ENCODE measurements around the gene ZNF516.

The ZNF516 gene

DNA sequence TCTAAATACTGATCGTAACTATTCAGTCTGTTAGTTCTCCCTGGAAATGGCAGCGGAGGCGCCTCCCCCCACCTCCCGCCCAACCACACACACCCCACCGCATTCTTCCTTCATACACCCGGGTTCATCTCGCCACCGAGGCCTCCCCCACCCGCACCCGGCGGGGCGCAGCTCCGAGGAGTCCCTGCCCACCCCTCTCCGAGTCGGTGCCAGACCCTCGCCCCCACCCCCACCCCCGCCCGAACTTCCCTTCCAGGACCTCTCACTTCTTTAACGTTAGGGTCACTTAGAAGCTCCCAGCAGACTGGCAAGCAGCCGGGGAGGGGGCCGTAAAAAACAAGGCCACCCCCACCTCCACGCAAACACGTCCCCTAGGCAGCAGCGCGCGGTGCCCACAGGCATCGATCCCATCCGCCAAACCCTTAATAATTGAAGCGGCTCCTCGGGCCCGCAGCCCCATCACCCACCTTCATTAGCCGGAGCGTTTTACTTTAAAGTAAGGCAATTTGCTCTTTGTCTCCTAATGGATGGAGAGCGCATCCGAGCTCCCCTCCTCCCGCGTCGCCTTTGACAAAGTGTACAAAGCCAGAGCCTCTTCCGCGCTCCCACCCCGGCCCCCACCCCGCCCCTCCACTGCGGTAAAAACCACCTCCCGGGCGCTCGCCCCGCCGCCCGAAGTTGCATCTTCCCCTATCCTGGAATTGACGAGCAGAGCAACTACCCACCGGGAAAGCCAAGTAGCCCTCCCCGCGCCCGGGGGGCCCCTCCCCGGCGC is 624 bp downstream of the ZNF516 start:
- Histone ChIP-seq H3K36me3 (replicated peaks in 1 of 2; ENCODE audit: control insufficient read depth in 2 of 2, insufficient read depth in 2 of 2, low read length in 2 of 2) (no peaks in the 10 kb centered on the region), H2BK12ac (ENCODE audit: low read length) (no peak overlapping the region), H3K18ac (ENCODE audit: low read length) (peak overlapping the region; percentile 94), H3K4me3 (ENCODE audit: low read length in 2 of 2) (peak overlapping the region; percentile 76 to 89), H2BK15ac (ENCODE audit: low read length) (peak overlapping the region; percentile 90), H3K27me3 (ENCODE audit: control insufficient read depth in 3 of 3, insufficient read depth in 3 of 3, low read depth in 1 of 3, low read length in 3 of 3) (no peaks in the 10 kb centered on the region), H3K9ac (ENCODE audit: low read depth, low read length, poor library complexity) (peak overlapping the region; percentile 95), H3K79me1 (ENCODE audit: low read depth, low read length) (peaks cover 2% of the 10 kb centered on the region), H3K4me1 (ENCODE audit: control insufficient read depth in 2 of 2, insufficient read depth in 1 of 2, low read depth in 1 of 2, low read length in 2 of 2) (peaks cover 5 to 19% of the 10 kb centered on the region in 2 donors), H2BK120ac (ENCODE audit: low read depth, low read length) (peak overlapping the region; percentile 77), H2AK5ac (ENCODE audit: low read depth, low read length) (peak overlapping the region; percentile 88), H3K4ac (ENCODE audit: low read length) (no peak overlapping the region), H4K8ac (ENCODE audit: low read depth, low read length) (no peak overlapping the region), H3K27ac (replicated peaks; ENCODE audit: low read length) (peak overlapping the region; percentile 96), H2BK5ac (ENCODE audit: low read length) (peak overlapping the region; percentile 97), H4K91ac (ENCODE audit: low read depth, low read length, poor library complexity) (no peak overlapping the region), H3K23ac (ENCODE audit: low read depth, low read length, poor library complexity) (no peak overlapping the region), H3K14ac (ENCODE audit: low read length) (no peak overlapping the region), H3K4me2 (ENCODE audit: insufficient read depth, low read length, poor library complexity, severe bottlenecking) (peak overlapping the region; percentile 78), H2AFZ (ENCODE audit: low read length) (peak overlapping the region; percentile 61), H3K9me3 (replicated peaks in 1 of 2; ENCODE audit: control insufficient read depth in 2 of 2, insufficient read depth in 1 of 2, low read depth in 1 of 2, low read length in 2 of 2) (no peaks in the 10 kb centered on the region)
- WGBS, 2 donors (ENCODE audit: extremely low coverage in 2 of 2, insufficient read length in 2 of 2, insufficient replicate concordance in 1 of 2) = no CpG with 5 or more reads among the region's 56 CpGs
- peak; percentile 65 for DNase-seq (ENCODE audit: low spot score)

DNA sequence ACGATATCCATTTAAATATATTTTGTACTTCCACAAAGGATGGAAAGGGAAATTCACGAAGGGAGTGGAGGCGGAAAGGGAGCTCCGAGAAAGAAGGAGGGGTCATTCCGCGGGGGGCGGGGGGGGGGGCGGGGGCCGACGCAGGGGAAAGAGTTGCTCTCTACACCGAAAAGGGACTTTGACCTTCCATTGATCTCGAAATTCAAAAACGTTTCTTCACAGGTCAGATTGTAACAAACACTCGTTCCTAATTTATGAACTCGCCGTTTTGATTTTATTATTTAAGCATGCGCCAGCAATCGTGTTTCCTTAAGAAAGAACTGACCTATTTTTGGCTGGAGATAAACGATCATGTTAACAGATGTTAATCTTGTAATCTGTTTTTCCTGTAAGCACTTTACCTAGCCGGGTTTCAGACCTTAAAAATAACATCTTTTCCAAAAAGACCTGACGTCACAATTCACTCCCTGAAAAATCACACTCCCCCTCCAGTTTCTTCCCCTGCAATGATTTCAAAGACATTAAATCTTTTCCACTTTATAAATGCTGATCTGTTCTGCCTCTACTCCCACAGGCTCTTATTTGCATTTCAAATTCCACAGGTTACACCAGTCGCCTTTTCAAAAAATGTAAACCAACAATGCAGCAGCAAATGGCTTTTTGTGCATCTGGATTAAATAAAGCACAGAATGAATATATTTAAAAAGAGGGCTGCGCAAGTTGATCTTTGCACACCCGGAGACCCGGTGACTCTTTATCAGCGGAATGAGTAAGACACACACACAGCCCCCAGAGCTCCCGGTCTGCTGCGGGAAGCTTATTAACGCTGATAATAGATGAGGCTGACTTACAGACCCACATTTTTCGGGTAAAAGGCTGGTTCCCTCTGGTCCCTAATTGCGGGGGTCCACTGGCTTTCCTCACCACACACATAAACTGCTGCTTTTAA is 1.6 kb downstream of the ZNF516 start:
- H4K91ac ChIP-seq (ENCODE audit: low read depth, low read length, poor library complexity) = no peak overlapping the region

DNA sequence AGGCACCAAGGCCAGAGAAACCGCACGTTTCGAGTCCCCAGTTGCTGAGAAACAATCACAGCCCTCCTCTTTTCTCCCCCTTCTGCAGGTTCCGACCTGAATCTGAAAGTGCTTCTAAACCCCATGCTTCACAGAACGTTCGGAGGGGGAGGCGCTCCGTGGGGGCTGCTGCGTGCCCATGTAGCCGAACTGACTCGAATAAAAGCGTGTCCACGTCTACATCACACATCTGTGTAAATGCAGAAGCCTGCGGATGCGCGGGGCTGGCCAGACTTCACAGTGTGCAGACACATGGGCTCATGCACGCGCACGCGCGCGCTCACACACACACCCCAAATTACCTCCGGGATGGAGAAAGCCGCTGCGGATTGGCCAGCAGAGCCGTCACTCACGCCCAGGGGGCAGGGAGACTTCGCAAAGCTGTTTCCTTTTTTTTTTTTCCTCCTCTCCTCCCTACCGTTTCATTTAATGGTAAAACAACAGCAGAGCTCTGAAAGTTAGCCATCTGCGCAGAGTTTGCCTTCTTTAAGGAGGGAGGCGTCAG is 2.3 kb downstream of the ZNF516 start:
- H3K27ac ChIP-seq (replicated peaks; ENCODE audit: low read length) = peak overlapping the region; percentile 86
- no peak overlapping the region for H2BK15ac ChIP-seq (ENCODE audit: low read length)
- peak overlapping the region; percentile 95 for H3K18ac ChIP-seq (ENCODE audit: low read length)
- no peak overlapping the region for H2BK120ac ChIP-seq (ENCODE audit: low read depth, low read length)
- H4K8ac ChIP-seq (ENCODE audit: low read depth, low read length) = no peak overlapping the region
- peaks cover 2% of the 10 kb centered on the region for H3K79me1 ChIP-seq (ENCODE audit: low read depth, low read length)
- H3K4me3 ChIP-seq (ENCODE audit: low read length in 2 of 2) = peak overlapping the region; percentile 76 to 85
- no peaks in the 10 kb centered on the region for H3K9me3 ChIP-seq (replicated peaks in 1 of 2; ENCODE audit: control insufficient read depth in 2 of 2, insufficient read depth in 1 of 2, low read depth in 1 of 2, low read length in 2 of 2)
- no peak overlapping the region for H2BK12ac ChIP-seq (ENCODE audit: low read length)
- WGBS, 2 donors (ENCODE audit: extremely low coverage in 2 of 2, insufficient read length in 2 of 2, insufficient replicate concordance in 1 of 2) = no CpG with 5 or more reads among the region's 31 CpGs
- H3K27me3 ChIP-seq (ENCODE audit: control insufficient read depth in 3 of 3, insufficient read depth in 3 of 3, low read depth in 1 of 3, low read length in 3 of 3) = no peaks in the 10 kb centered on the region
- H3K4ac ChIP-seq (ENCODE audit: low read length) = no peak overlapping the region
- no peaks in the 10 kb centered on the region for H3K36me3 ChIP-seq (replicated peaks in 1 of 2; ENCODE audit: control insufficient read depth in 2 of 2, insufficient read depth in 2 of 2, low read length in 2 of 2)
- peaks cover 11 to 32% of the 10 kb centered on the region in 2 donors for H3K4me1 ChIP-seq (ENCODE audit: control insufficient read depth in 2 of 2, insufficient read depth in 1 of 2, low read depth in 1 of 2, low read length in 2 of 2)
- no peak overlapping the region for H4K91ac ChIP-seq (ENCODE audit: low read depth, low read length, poor library complexity)
- peak overlapping the region; percentile 38 for H2AFZ ChIP-seq (ENCODE audit: low read length)
- H3K4me2 ChIP-seq (ENCODE audit: insufficient read depth, low read length, poor library complexity, severe bottlenecking) = peak overlapping the region; percentile 95
- no peak overlapping the region for H3K14ac ChIP-seq (ENCODE audit: low read length)
- no peak overlapping the region for H2AK5ac ChIP-seq (ENCODE audit: low read depth, low read length)
- peak overlapping the region; percentile 2 for H2BK5ac ChIP-seq (ENCODE audit: low read length)
- H3K9ac ChIP-seq (ENCODE audit: low read depth, low read length, poor library complexity) = peak overlapping the region; percentile 90
- peak; percentile 99 for DNase-seq (ENCODE audit: low spot score)
- no peak overlapping the region for H3K23ac ChIP-seq (ENCODE audit: low read depth, low read length, poor library complexity)

More for the DNA sequence above, 1.6 kb downstream of the ZNF516 start:
- Histone ChIP-seq H3K14ac (ENCODE audit: low read length) (no peak overlapping the region), H2AK5ac (ENCODE audit: low read depth, low read length) (no peak overlapping the region), H2AFZ (ENCODE audit: low read length) (peak overlapping the region; percentile 61), H3K18ac (ENCODE audit: low read length) (peak overlapping the region; percentile 31), H3K79me1 (ENCODE audit: low read depth, low read length) (peaks cover 2% of the 10 kb centered on the region), H3K4me1 (ENCODE audit: control insufficient read depth in 2 of 2, insufficient read depth in 1 of 2, low read depth in 1 of 2, low read length in 2 of 2) (peaks cover 5 to 25% of the 10 kb centered on the region in 2 donors), H4K8ac (ENCODE audit: low read depth, low read length) (no peak overlapping the region), H3K4ac (ENCODE audit: low read length) (no peak overlapping the region), H3K27me3 (ENCODE audit: control insufficient read depth in 3 of 3, insufficient read depth in 3 of 3, low read depth in 1 of 3, low read length in 3 of 3) (no peaks in the 10 kb centered on the region), H3K27ac (replicated peaks; ENCODE audit: low read length) (peak overlapping the region; percentile 96), H3K23ac (ENCODE audit: low read depth, low read length, poor library complexity) (no peak overlapping the region), H3K9me3 (replicated peaks in 1 of 2; ENCODE audit: control insufficient read depth in 2 of 2, insufficient read depth in 1 of 2, low read depth in 1 of 2, low read length in 2 of 2) (no peaks in the 10 kb centered on the region), H2BK5ac (ENCODE audit: low read length) (no peak overlapping the region), H2BK120ac (ENCODE audit: low read depth, low read length) (peak overlapping the region; percentile 83), H2BK12ac (ENCODE audit: low read length) (no peak overlapping the region), H2BK15ac (ENCODE audit: low read length) (no peak overlapping the region), H3K9ac (ENCODE audit: low read depth, low read length, poor library complexity) (peak overlapping the region; percentile 53), H3K36me3 (replicated peaks in 1 of 2; ENCODE audit: control insufficient read depth in 2 of 2, insufficient read depth in 2 of 2, low read length in 2 of 2) (no peaks in the 10 kb centered on the region), H3K4me3 (ENCODE audit: low read length in 2 of 2) (peak overlapping the region; percentile 76 to 89), H3K4me2 (ENCODE audit: insufficient read depth, low read length, poor library complexity, severe bottlenecking) (peak overlapping the region; percentile 78)
- WGBS, 2 donors (ENCODE audit: extremely low coverage in 2 of 2, insufficient read length in 2 of 2, insufficient replicate concordance in 1 of 2) = no CpG with 5 or more reads among the region's 31 CpGs
- DNase-seq (ENCODE audit: low spot score) = peak; percentile 43

All from neuronal stem cell (in vitro differentiated cells).